Measurements from ENCODE around the gene YEATS2. TPM values are rescaled to one million over a fixed set of nuclear protein-coding genes. Genes with fewer than 3 reads are reported as not detected.
"Not testable (repeated sequence)": the region's sequence is repeated elsewhere in the genome, so short reads cannot be mapped to it uniquely, and the experiment has no call there.

The YEATS2 gene
- total RNA-seq, 1 donor from 2014 or later, result 33.8 TPM

- not testable (repeated sequence) for DNase-seq (ENCODE audit: low read depth, low spot score)
Measured at GRCh38 chr3:183776451-183776850, 78.9 kb downstream of the YEATS2 start.

DNA sequence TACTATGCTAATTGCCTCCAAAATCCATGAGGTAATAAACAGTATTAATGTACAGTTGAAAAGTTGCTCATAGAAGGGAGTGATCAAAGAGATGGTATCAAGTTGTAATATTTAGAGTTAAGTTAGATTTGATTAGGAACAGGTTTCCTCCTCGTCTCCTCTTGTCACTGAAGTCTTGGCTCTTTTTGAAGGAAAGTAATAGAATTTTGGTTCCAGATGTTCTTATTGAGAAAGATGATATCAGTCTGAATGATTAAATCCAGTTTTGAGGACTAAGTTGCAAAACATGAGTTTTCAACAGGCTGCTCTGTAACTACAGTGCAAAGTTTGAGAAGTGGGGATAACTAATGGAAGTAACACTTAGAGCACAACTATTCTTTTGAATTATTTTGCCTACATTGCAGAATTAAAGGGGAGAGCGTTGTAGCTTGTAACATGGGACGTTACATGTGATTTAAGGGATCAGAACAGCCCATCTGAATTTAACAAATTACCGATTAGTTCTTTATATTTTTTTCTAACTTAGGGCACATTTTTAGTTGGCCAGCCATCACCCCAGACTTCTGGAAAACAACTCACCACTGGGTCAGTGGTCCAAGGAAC is 79.5 kb downstream of the YEATS2 start:
- no peak for DNase-seq (ENCODE audit: low read depth, low spot score)

DNA sequence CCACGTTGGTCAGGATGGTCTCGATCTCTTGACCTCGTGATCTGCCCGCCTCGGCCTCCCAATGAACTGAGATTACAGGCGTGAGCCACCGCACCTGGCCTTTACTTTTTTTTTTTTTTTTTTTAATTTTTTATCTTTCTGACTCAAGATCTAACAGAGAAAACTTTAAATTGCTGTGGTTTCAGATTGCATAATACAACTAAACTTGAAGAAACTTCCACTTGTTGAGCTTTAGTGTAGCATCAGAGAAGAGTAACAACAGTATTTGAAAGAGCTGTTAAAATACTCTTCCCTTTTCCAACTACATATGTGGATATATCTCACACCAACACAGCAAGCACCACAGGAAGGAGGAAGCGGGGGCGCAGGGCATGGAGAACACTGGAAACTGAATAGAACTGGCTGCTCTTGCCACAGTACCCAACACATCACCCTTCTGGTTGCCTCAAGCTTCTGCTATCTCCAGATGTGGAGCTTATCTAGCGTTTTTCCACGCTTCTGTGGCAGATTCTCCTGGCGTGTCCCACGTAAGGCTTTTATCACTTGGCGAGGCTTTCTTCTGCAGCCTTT is 82.4 kb downstream of the YEATS2 start:
- DNase-seq (ENCODE audit: low read depth, low spot score), result no peak

DNA sequence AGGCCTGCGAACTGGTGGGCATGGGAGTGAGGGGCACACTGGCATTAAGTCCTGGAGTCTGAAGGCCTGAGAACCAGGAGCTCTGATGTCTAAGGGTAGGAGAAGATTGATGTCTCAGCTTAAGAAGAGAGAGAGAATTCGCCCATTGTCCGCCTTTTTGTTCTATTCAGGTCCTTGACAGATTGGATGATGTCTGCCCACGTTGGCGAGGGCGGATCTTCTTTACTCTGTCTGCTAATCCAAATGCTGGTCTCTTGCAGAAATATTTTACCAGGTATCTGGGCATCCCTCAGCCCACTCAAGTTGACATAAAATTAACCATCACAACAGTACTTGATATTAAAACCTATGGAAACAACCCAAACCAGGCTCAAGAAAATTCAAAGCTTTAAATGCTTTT is 83.6 kb downstream of the YEATS2 start:
- DNase-seq (ENCODE audit: low read depth, low spot score), result no peak

GRCh38 chr3:183782576-183783276 is 85.1 kb downstream of the YEATS2 start:
- no peak for DNase-seq (ENCODE audit: low read depth, low spot score)

DNA sequence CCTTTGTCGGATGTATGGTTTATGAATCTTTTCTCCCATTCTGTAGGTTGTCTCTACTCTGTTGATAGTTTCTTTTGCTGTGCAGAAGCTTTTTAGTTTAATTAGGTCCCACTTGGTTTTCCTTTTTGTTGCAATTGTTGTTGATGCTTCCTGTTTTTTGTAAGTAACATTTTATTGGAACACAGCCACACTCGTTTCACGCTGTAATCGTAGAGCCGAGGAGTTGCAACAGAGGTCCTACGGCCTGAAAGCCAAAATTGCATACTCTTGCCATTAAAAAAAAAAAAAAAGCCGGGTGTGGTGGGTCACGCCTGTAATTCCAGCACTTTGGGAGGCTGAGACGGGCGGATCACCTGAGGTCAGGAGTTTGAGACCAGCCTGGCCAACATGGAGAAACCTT is 86.9 kb downstream of the YEATS2 start:
- DNase-seq (ENCODE audit: low read depth, low spot score), result not testable (repeated sequence)

DNA sequence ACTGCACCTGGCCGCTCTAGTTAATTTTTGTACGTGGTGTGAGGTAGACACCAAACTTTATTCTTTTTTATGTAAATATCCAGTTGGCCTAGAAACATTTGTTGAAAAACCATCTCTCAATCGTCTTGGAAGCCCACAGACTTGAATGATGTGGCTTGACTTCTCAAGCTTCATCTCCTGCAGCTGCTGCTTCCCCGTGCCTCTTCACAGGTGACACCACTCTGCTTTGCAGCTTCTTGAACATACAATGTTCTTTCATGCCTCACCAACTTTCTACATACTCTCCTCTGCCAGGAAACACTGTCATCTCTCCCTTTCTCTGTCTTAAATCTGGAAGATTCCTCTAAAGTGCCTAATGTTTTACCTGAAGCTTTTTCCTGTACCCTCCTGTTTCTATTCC is 92.2 kb downstream of the YEATS2 start:
- DNase-seq (ENCODE audit: low read depth, low spot score), result no peak

GRCh38 chr3:183790700-183791099 is 93.1 kb downstream of the YEATS2 start:
- no peak for DNase-seq (ENCODE audit: low read depth, low spot score)

- DNase-seq (ENCODE audit: low read depth, low spot score), result no peak
Measured at GRCh38 chr3:183792976-183793375, 95.4 kb downstream of the YEATS2 start.

DNA sequence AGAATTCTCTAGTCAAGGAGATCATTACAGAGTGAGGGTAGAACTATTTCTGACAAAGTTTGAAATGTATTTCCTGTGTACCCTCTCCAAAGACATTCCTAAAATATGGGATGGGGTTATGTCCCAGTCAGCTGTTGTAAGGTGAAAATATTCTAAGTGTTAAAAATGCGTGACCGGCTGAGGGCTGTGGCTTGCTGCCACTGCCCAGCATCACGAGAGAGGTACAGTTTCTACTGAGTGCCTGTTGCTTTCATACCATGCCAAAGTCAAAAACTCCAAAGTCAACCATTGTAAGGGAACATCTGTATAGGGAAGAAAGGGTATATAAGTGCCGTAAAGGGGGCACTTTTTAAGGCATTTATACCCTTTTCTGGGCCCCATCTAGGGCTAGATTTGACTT is 96.9 kb downstream of the YEATS2 start:
- no peak for DNase-seq (ENCODE audit: low read depth, low spot score)

DNA sequence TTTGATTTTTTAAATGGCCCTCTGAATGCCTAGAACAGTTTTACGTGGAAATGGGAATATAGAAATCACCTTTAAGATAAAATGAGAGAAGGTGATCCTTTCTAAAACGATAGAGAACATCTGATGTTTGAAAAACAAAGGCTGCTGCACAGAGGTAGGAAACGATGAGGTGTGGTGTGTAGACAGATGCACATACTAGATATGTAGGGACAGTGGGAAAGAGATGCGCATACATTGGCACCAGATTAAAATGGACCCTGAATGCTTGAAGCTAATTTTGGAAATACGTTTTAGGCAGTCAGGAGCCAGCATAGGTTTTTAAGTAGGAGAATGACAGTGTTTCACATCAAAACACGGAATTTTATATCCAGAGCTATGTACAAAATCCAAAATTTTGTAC is 98.8 kb downstream of the YEATS2 start:
- no peak for DNase-seq (ENCODE audit: low read depth, low spot score)

DNA sequence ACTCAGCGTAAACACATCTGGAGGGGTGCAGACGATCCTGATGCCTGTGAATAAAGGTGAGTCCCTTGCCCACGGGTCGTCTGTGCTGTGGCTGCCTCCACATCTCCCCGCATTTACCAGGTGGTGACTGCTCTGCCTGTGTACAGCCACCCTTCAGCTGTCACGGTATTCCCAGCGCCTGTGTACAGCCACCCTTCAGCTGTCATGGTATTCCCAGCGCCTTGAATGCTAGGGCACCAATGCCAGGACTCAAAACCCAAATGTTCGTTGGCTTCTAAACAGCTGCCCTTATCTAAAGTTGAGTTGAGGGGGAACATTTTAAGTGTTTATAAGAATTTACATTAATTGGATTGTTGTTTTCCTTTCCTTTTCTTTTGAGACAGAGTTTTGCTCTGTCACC is 100.4 kb downstream of the YEATS2 start:
- DNase-seq (ENCODE audit: low read depth, low spot score), result no peak

GRCh38 chr3:183799461-183799860 is 101.9 kb downstream of the YEATS2 start:
- DNase-seq (ENCODE audit: low read depth, low spot score), result no peak

GRCh38 chr3:183800243-183800863 is 102.8 kb downstream of the YEATS2 start:
- no peak for DNase-seq (ENCODE audit: low read depth, low spot score)

GRCh38 chr3:183801601-183802000 is 104.0 kb downstream of the YEATS2 start:
- DNase-seq (ENCODE audit: low read depth, low spot score), result no peak

GRCh38 chr3:183802989-183803388 is 105.4 kb downstream of the YEATS2 start:
- DNase-seq (ENCODE audit: low read depth, low spot score), result no peak

DNA sequence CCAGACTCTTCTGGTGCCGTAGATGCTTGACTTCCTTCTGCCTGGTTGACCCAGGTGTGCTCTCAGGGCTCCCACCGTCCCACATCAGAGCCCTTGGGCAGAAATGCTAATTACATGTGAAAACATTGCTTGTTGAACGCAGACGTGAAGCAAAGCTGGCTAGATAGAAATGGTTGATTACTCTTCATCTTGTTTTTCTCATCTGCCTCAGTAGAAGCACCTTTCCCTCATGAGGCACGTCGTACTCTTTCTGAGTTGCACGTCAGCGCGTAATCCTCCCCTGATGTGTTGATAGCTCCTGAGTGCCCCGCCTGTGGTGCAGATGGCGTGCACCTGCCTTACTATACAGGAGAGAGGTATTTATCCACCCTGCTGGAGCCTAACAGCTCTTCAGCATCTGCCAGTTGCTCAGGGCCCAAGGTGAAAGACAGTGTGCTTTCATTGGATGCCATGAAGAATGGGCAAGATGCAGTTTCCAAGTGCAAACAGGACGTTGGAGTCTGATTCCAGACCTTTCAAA is 109.7 kb downstream of the YEATS2 start:
- DNase-seq (ENCODE audit: low read depth, low spot score), result no peak

DNA sequence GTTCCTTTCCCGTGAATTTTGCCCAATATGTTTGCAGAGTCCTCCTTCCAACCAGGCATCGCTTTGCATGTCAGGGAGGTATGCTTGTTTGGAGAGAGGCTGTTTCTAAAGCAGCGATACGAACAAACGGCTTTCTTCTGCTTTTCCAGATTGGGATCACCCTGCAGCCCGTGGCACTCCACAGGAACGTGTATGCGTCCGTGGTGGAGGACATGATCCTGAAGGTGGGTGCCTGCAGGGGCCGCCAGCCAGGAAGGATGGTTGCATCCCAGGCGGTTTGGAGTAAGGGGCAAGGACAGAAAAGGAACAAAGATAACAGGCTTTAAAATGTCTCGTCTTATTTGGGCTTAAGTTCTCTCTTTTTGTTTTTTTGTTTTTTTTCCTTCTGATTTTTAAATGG is 110.3 kb downstream of the YEATS2 start:
- no peak for DNase-seq (ENCODE audit: low read depth, low spot score)

DNA sequence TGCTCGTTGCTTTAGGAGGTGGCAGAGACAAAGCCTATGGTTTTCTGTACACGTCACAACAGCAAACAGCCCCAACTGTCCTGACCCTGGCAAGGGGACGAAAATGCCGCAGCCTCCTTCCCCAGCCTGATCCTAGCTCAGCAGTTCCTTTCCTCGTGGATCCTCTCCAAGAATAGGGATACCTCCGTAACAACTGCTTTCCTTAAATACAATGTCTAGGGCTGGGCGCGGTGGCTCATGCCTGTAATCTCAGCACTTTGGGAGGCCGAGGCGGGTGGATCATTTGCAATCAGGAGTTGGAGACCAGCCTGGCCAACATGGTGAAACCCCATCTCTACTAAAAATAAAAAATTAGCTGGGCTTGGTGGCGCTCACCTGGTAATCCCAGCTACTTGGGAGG is 110.8 kb downstream of the YEATS2 start:
- DNase-seq (ENCODE audit: low read depth, low spot score), result no peak

- DNase-seq (ENCODE audit: low read depth, low spot score), result no peak
Measured at GRCh38 chr3:183809270-183809669, 111.7 kb downstream of the YEATS2 start.

- DNase-seq (ENCODE audit: low read depth, low spot score), result no peak
Measured at GRCh38 chr3:183810643-183811594, 113.3 kb downstream of the YEATS2 start.

Data from pulmonary artery endothelial cell (primary cell).